HL-60/S4 treated with phorbol 12-myristate 13-acetate at 8.2 ng/mL for 4 days and 3 days (cell line): ENCODE results near the gene PDIK1L.

Experiments used
- in situ Hi-C: fragments of 300-500 bp; cut with MboI; formaldehyde crosslinking; loops from 2 replicates; pipeline ENCODE4 v1.15.0; 2022; ENCODE audit warnings: low sequenced_read_pairs

The PDIK1L gene

GRCh38 chr1:26153966-26154532, 42.4 kb downstream of the PDIK1L start:
- in situ Hi-C loops, result loop anchor here (10.0 kb wide), 1 partner anchor 49 kb away; no protein-coding TSS in a partner anchor

- in situ Hi-C loops, result loop anchor here (10.0 kb wide), 1 partner anchor 50 kb away; no protein-coding TSS in a partner anchor
Measured at GRCh38 chr1:26154750-26155149, 43.1 kb downstream of the PDIK1L start.

GRCh38 chr1:26155370-26156284, 44.0 kb downstream of the PDIK1L start:
- in situ Hi-C loops, result loop anchor here (10.0 kb wide), 1 partner anchor 51 kb away; no protein-coding TSS in a partner anchor

- in situ Hi-C loops, result loop anchor here (10.0 kb wide), 1 partner anchor 52 kb away; no protein-coding TSS in a partner anchor
Measured at GRCh38 chr1:26156285-26157038, 44.8 kb downstream of the PDIK1L start.

- in situ Hi-C loops, result loop anchor here (10.0 kb wide), 1 partner anchor 54 kb away; no protein-coding TSS in a partner anchor
Measured at GRCh38 chr1:26158271-26158907, 46.8 kb downstream of the PDIK1L start.

- in situ Hi-C loops, result loop anchor here (10.0 kb wide), 1 partner anchor 54 kb away; no protein-coding TSS in a partner anchor
Measured at GRCh38 chr1:26158908-26159742, 47.5 kb downstream of the PDIK1L start, which contains the start of gene FAM110D. Gene FAM110D (plus strand): TSS chr1:26159079. CDS start chr1:26161292, 2,213 bp downstream.

GRCh38 chr1:26159743-26160039, 48.1 kb downstream of the PDIK1L start:
- in situ Hi-C loops, result loop anchor here (10.0 kb wide), 1 partner anchor 55 kb away; no protein-coding TSS in a partner anchor

GRCh38 chr1:26160527-26161414, 49.1 kb downstream of the PDIK1L start:
- in situ Hi-C loops, result no loop called here

- in situ Hi-C loops, result no loop called here
Measured at GRCh38 chr1:26161415-26162219, 50.0 kb downstream of the PDIK1L start.

GRCh38 chr1:26162220-26162709, 50.6 kb downstream of the PDIK1L start:
- in situ Hi-C loops, result no loop called here

GRCh38 chr1:26163684-26164035, 52.0 kb downstream of the PDIK1L start:
- in situ Hi-C loops, result no loop called here

- in situ Hi-C loops, result no loop called here
Measured at GRCh38 chr1:26164036-26164860, 52.6 kb downstream of the PDIK1L start.

GRCh38 chr1:26164861-26165842, 53.5 kb downstream of the PDIK1L start:
- in situ Hi-C loops, result no loop called here

GRCh38 chr1:26166719-26167281, 55.2 kb downstream of the PDIK1L start:
- in situ Hi-C loops, result no loop called here

GRCh38 chr1:26168410-26169197, 57.0 kb downstream of the PDIK1L start, which contains the start of gene C1orf232:
Gene C1orf232 (minus strand): TSS chr1:26168963. CDS start chr1:26168499, 464 bp downstream.
- in situ Hi-C loops, result no loop called here
